A549 treated with Mapracorat at 1 μM for 4 hours (cell line): ENCODE results near the gene MIA3. TPM values are rescaled to one million over a fixed set of nuclear protein-coding genes. Genes with fewer than 3 reads are reported as not detected.

Source experiments
- total RNA-seq: library from RNA; stranded (reverse); fragments of 200-300 nt; extraction: Qiagen RNA extraction; gene quantifications from 5 replicates; pipeline ENCODE4 v1.2.3, GENCODE V29; 2022

Gene MIA3
- 19.3 to 23.0 TPM (median 19.9 TPM) in 5 replicates for total RNA-seq

DNA sequence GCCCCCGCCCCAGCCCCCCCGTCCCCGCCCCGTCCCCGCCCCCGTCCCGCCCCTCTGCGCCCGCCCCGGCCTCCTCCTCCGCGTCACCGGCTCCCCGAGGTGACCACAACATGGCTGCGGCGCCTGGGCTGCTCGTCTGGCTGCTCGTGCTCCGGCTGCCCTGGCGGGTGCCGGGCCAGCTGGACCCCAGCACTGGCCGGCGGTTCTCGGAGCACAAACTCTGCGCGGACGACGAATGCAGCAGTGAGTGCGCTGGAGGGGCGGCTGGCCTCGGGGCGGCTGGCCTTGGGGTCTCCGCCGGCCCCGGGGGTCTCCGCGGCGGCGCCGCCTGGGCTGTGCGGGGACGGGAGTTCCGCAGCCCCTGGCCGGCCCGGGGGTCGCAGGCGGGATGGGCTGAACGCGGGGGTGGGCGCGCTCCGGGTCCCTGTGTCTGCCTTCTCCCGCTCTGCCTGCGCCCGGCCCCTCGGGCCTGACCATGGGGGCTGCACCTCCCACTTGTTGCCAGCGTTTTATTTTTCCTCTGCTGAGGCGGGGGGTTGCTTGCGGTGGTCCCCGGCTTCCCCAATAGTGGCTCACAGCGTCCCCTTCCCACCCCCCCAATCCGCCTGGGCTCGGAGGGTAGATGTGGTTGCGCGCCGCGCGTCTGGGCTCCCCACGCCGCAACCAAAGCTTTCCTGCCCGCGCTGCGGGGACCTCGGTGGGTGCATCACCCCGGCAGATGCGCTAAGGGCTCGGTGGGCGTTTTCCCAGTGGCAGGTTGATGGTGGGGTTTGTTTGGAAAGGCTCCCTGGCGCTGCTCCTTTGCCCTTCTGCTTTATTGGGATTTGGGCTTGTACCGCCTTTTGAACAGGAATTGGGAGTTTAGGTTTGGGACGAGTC, at the start of gene MIA3:
Gene MIA3 (plus strand): TSS at position 97 of the 879 bp plus-strand sequence. CDS start 14 bp downstream, at position 111.

GRCh38 chr1:222589462-222590302, 28.2 kb upstream of the MIA3 start, which contains the start of gene TAF1A:
TAF1A (minus strand) TSS chr1:222589933.

GRCh38 chr1:222712253-222713090, 94.6 kb downstream of the MIA3 start, which contains the start of the genes AIDA and BROX:
AIDA (minus strand) TSS chr1:222712491; CDS start chr1:222712317, 174 bp downstream.
BROX (plus strand) TSS chr1:222712564; CDS start chr1:222715700, 3,136 bp downstream.

Other genes starting within 250 kb of the MIA3 start
- 8.6 to 12.2 TPM (median 9.7 TPM) in 5 replicates for gene HHIPL2, start 70.0 kb upstream of the MIA3 start, total RNA-seq
- gene TAF1A, start 28.2 kb upstream of the MIA3 start, total RNA-seq, result 7.6 to 10.0 TPM (median 8.7 TPM) in 5 replicates
- 60.4 to 72.1 TPM (median 69.3 TPM) in 5 replicates for gene AIDA, start 94.4 kb downstream of the MIA3 start, total RNA-seq
- gene BROX, start 94.5 kb downstream of the MIA3 start, total RNA-seq, result 16.9 to 21.2 TPM (median 19.3 TPM) in 5 replicates
- not detected in 5 replicates for gene FAM177B, start 119.1 kb downstream of the MIA3 start, total RNA-seq
- 1.5 to 2.1 TPM (median 1.8 TPM) in 5 replicates for gene DISP1, start 196.9 kb downstream of the MIA3 start, total RNA-seq